HG03342 (cell line): Measurements from ENCODE around the gene RIIAD1.
"Not testable (repeated sequence)": the region's sequence is repeated elsewhere in the genome, so short reads cannot be mapped to it uniquely, and the experiment has no call there.

Experiments used
- ATAC-seq: cut with Tn5 transposase; IDR thresholded peaks from one replicate; pipeline ENCODE4 v1.9.1; 2021; ENCODE audit warnings: mild to moderate bottlenecking, moderate library complexity; ENCODE audit not compliant: unreplicated experiment

The RIIAD1 gene

GRCh38 chr1:151720974-151721787, at the start of gene RIIAD1:
TSS of gene RIIAD1 (plus strand) at chr1:151721522. CDS start at chr1:151721537, 15 bp downstream.
- peak; percentile 74 for ATAC-seq

DNA sequence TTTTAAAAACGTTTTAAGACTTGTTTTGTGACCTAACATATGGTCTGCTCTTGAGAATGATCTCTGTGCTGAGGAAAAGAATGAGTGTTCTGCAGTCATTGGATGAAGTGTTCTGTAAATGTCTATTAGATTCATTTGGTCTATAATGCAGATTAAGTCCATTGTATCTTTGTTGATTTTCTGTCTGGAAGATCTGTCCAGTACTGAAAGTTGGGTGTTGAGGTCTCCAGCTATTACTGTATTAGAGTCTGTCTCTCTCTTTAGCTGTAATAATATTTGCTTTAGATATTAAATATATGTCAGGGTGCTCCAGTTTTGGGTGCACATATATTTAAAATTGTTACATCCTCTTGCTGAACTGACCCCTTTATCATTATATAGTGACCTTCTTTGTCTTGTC, 47.9 kb upstream of the RIIAD1 start:
- no peak for ATAC-seq

- ATAC-seq: no peak
These were observed 40.9 kb upstream of the RIIAD1 start for GRCh38 chr1:151680391-151680790.

GRCh38 chr1:151680826-151681225, 40.5 kb upstream of the RIIAD1 start:
- ATAC-seq: no peak

- no peak for ATAC-seq
These were observed 39.4 kb upstream of the RIIAD1 start for GRCh38 chr1:151681923-151682322.

DNA sequence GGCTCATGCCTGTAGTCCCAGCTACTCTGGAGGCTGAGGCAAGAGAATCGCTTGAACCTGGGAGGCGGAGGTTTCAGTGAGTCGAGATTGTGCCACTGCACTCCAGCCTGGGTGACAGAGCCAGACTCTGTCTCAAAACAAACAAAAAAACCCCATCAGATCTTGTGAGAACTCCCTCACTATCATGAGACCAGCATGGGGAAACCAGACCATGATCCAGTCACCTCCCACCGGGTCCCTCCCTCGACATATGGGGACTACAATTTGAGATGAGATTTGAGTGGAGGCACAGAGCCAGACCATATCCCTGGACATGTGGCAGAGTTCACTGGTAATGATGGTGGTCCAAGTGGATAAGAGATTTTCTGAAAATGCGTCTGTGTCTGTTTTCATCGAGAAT, 38.4 kb upstream of the RIIAD1 start:
- ATAC-seq: not testable (repeated sequence)

- ATAC-seq: no peak
These were observed 37.2 kb upstream of the RIIAD1 start for GRCh38 chr1:151684128-151684527.

- ATAC-seq: no peak
These were observed 34.8 kb upstream of the RIIAD1 start for GRCh38 chr1:151686561-151686960.

DNA sequence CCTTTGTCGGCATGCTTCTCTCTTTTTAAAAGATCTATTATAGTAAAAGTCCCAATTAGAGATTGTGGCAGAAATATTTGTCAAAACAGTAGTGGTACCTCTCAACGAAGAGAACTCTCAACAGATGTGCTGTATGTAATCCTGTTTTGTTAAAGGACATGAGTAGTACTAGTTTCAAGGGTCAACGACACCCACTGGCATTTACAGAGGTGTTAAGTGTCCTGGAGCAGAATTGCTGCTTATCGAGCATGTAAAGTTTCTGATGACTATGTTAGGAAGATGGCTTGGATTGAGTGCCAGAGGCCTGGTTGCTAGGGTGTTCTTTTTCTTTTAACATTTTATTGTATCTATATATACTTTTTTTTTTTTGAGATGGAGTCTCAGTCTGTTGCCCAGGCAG, 31.8 kb upstream of the RIIAD1 start:
- ATAC-seq: no peak

- ATAC-seq: no peak
These were observed 29.1 kb upstream of the RIIAD1 start for GRCh38 chr1:151692226-151692625.

- no peak for ATAC-seq
These were observed 28.2 kb upstream of the RIIAD1 start for GRCh38 chr1:151693057-151693651.

DNA sequence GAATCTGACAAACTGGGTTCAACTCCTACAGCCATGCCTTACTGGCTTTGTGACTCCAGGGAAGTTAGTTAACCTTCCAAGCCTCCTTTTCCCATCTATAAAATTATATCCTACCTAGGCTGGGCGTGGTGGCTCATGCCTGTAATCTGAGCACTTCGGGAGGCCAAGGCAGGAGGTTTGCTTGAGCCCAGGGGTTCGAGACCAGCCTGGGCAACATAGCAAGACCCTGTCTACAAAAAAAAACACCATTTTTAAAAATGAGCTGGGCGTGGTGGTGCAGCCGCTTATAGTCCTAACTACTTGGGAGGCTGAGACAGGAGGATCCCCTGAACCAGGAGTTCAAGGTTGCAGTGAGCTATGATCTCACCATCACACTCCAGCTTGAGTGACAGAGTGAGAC, 19.8 kb upstream of the RIIAD1 start:
- ATAC-seq: no peak

- ATAC-seq: no peak
These were observed 18.4 kb upstream of the RIIAD1 start for GRCh38 chr1:151702936-151703335.

DNA sequence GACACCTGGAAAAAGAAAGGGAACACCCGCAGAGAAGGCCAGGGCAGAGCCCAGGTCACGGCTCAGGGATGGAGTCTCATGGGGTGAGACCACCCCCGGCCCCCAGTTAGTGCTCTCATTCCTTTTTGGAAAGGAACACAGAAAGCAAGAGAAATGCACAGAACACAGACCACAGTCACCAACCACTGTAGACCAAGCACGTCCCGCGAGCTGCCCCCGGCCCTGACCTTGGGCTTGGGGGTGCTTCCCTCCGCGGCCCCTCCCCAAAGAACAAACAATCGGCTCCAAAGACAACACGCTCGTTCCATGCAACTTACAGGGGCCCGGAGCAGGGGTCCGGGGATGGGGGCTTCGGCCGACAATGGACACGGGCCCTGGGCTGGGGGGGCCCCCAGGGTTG, 17.5 kb upstream of the RIIAD1 start:
- ATAC-seq: no peak

- ATAC-seq: no peak
These were observed 17.1 kb upstream of the RIIAD1 start for GRCh38 chr1:151704246-151704645.

DNA sequence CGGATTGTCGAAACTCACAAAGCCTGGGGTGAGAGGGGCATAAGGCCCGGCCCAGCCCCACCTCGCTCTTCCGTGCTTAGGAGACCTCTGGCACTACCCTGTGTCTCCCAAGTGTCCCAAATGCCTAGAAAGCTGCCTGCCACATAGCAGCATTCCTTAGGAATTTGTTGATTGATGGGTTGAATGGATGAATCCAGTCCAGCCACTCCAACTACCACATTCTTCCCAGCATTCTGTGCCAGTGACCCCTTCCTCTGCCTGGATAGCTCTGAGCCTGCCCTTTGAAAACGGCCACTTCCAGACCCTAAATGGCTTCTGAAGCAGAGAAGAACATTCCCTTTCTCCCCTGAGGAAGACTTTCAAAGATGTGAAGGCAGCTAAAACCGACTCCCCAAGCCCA, 16.2 kb upstream of the RIIAD1 start:
- no peak for ATAC-seq

DNA sequence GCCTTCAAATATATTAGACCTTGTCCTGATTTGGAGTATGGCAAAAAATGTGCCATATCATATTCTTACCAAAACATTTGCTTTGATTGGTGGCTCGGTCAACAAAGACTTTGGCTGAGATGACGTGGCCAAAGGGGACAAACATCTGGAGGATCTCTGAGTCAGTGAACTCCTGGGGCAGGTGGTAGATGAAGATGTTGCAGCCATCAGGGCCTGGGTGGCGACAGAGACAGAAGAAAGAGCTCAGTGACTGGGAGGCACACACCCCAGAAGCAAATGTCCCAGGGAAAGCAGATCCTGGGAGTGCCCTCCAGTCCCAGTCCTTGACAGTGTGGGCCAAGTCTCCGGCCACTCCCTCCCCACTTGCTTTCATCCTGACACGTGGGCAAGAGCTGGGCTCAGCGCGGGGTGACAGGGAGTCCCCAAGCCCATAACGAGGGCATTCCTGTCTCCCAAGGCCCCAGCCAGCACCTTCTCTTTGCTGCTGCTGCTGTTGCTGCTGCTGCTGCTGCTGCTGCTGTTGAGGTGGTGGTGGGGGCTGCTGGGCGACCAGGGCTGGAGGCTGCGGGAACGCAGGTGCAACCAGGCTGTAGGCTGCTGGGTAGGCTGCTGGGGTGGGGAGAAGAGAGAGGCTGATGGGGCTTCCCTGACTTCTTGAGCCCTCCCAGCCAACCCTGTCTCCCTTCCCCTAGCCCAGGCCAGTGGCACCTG, 15.4 kb upstream of the RIIAD1 start:
- no peak for ATAC-seq

DNA sequence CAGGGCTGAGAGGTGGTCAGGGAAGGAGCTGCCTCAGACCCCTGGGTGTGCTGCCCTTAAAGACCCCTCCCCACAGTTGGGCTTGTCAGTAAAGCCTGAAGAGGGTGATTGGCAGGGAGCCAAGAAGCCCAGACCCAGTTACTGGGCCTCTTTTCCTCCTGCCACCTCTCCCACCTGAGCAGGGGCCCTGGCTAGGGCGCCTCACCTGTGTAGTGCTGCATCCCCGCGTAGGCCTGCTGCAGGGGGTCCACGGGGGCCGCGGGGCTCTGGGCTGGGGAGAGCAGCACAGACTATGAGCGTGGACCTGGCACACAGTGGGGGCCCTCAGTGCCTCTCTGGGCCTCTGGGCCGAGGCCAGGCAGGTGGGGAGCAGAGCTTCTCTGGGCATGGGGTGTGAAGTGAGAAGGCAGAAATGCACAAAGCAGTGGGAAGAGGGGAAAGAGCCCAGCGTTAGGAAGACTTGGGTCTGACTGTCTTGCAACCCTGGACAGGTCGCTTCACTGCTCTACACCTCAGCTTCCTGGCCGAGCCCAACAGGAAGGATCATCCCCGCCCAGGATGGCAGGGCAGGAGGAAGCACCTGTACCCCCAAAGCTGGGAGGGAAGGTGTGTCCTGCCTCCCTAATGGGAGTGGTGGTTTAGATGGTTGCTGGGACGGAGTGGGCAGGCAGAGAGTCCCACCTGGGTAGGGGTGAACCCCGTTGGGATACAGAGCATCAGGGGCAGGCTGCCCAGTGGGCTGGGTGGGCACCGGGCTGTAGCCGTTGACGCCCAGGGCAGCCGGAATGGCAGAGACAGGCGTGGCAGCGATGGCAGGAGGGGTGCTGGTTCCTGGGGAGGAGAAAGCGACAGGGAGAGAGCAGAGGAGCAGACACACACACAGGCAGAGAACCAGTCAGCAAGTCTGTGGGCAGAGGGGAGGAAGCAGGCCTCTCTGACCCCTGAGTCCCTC, 14.6 kb upstream of the RIIAD1 start:
- no peak for ATAC-seq

DNA sequence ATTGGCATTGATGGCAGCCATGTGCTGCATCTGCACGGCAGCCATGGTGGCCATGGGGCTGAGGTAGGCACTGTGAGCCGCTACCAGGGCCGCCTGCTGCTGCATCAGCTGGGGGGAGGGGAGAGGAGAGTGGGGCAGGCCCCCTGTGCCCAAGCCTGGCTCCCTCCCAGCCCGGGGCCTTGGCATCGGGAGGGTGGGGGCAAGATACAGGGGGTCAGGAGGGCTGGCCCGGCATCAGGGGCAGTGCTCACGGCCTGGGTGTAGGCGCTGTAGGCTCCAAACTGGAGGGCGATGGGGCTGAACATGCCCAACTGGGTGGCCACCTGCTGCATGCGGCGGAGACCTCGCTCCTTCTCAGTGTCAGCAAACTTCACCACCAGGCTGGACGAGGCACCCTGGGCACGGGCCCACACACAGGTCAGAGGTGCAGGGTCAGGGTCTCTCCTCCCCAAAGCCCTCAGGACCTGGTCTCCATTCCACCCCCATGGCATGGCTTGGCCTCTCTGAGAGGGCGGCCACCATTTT, 13.7 kb upstream of the RIIAD1 start:
- no peak for ATAC-seq

DNA sequence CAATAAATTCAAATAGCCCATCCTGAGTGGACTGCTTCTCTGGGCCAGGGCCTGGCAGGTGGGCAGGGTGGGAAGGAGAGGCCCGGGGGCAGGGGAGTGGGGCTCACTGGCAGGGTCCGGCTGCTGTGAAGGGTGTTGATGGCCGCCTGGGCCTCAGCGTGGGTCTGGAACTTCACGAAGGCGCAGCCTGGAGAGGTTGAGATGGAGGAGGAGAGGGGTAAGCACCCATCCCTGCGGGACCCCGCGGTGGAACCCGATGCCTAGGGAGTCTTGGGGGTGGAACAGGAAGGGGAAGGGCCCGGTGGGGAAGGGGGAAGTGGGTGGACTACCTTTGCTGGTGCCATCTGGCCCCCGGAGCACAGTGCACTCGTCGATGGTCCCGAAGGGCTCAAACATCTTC, 12.4 kb upstream of the RIIAD1 start:
- ATAC-seq: no peak
